Measurements from ENCODE around the gene EML6.

Gene EML6

DNA sequence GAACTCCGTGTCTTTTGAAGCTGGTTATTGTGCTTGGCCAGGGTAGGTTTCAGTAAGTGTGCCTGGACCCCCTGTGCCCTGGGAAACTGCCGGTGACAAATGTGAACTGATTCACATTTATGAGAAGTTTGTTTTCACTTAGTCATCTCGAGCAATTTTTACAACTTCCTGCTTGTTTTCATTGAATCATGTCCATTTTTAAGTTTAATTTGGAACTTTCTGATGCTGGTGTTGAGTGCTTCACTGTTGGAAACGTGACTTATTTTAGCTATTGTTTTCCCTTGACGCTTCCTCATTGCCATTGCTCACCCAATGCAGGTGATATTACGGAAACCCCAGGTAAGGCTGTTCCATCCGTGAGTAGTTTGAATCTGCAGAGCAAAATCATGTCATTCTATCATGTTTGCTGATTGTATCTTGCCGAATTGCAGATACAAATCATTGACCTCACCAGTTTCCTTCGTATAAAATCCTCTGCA, 229.6 kb downstream of the EML6 start:
- no peak for DNase-seq

DNA sequence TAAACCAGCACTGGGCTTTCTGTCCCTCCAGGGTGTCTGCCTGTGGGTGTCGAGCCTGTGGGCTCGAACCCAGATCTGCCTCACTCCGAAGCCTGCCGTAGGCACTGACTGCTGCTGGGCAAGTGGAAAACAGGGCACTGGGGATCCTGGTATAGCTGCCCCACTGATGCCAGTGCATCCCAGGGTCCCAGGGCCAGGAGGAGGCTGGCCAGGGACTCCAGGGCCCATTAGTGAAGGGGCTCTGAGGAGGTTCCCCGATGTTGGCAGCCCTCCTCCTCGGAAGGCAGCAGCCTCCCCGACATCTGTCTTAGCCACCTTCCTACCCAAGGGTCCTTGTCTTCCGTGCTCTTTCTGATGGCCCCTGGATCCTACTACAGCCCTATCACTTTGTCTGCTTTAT, 230.7 kb downstream of the EML6 start:
- DNase-seq = no peak

DNA sequence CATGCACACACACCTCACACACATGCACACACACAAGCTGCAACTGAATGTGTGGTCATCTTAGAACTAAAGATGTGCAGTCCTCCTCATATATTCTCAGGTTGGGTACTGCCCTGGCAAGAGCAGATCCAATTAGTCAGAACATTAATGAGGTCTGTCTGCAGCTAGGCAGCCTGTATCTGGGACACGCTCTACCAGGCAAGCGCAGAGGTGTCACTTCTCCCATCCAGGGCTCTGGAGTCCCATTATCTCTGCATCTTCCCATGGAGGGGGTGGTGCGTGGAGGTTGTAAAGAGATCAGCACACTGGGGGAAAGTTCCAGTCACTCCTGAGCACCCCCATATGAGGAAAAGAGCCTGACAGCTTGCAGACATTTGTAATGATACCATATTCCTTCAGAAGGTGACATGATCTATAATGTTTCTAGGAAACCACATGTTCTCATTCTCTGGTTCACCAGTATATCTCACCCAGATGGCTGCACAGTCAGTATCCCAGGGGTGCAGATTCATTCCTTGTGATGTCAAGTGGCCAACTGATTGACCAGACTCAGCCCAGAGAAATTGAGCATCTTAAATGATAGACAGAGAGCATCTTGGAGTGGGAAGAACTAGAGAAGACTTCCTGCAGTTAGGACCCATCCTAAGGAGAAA, 231.4 kb downstream of the EML6 start:
- no peak for DNase-seq

DNA sequence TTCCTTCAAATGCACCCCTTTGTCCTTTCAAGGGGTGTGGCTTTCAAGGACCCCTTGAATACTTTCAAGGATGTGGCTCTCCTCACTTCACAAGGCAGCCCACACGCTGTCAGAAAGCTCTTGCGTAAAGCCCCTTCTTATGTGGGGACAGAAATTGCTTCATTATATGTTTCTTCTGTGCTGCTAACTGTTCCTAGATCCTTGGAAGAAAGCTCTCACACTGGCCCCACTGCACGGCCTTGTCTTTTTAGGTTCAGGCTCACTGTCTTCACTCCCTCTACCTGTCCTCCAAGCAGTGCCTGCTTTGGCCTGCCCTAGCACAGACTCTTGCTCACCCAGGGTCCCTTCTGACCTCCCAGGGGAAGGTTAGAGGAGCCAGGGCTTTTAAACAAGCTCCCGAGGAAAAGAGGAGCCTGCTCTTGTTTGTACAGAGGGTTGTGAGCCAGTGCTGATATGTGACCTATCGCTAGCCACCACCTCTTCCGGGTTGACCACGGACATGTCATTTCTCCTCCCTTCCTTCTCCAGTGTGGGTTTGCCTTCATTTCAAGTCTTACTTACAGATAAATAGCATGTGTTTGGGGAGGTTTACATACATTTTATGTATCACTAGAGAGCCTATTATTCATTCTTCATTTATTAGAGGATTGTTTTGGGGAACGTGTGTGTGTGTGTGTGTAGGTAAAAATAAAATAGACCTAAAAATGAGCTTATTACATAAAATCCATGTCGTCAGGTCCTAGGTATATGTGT, 232.1 kb downstream of the EML6 start:
- DNase-seq = no peak

DNA sequence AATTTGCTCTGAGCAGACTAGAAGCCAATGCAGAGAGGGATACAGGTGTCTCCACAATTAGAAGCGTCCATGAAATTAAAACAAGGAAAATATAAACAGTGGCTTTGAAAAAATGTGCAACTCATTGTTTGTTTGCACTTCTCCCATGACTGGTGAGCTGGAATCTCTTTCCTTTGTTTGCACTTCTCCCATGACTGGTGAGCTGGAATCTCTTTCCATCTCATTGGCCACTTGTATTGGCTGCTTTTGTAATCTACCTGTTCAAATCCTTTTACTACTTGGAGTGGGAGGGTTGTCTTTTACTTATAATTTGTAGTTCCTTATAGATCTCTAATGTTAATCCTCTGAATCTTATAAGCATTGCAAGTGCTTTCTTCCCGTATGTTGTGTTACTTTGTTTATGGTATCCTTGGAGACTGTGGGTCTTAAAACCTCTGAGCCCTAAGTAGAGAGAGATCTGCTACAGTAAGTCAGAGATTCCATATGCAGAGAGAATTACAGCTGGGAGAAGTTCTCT, 232.7 kb downstream of the EML6 start:
- no peak for DNase-seq

- DNase-seq = no peak
Observed at GRCh38 chr2:54957321-54957999, 234.0 kb downstream of the EML6 start.

GRCh38 chr2:54958717-54959371, 235.4 kb downstream of the EML6 start:
- DNase-seq = no peak

- no peak for DNase-seq
Observed at GRCh38 chr2:54960164-54960563, 236.7 kb downstream of the EML6 start.

- no peak for DNase-seq
Observed at GRCh38 chr2:54962511-54962910, 239.0 kb downstream of the EML6 start.

DNA sequence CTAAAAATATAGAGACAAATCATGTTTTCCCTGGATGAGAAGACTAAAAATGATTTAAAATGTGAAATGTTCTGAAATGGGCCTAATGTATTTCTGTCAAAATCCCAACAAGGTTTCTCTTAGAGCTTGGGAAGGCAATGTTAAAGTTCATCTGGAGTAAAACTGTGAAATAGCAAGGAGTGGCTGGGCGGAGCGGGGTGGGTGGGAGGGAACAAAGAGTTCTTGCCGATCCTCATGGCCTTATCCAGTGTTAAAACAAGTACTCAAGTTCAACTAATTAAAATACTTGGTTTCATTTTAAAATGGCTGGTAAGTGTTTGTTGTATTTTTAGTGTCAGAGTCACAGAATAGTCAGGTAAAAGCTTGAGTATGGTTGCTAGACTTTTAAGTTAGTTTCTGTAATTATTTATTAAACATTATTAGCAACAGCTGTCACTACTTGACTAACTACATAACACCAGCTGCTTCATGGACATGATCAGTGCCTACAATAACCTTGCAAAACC, 239.5 kb downstream of the EML6 start:
- no peak for DNase-seq

DNA sequence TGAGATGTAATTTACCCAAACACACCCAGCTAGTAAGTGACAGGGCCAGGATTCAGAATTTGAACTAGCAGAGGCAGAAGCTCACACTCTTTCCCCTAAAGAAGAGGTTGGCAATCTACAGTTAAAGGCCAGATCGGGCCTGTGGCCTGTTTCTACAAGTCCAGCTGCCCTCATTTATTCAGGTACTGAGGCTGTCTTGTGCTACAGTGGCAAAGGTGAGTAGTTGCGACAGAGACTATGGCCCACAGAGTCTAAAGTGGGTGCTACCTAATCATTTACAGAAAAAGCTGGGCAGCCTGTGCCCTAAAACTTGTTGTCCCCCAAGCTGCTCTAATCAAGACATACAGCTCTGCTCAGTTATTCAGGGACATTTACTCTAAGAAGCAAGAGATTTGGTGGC, 240.0 kb downstream of the EML6 start:
- no peak for DNase-seq

- DNase-seq = no peak
Observed at GRCh38 chr2:54964271-54964670, 240.8 kb downstream of the EML6 start.

GRCh38 chr2:54964816-54965215, 241.4 kb downstream of the EML6 start:
- DNase-seq = no peak

DNA sequence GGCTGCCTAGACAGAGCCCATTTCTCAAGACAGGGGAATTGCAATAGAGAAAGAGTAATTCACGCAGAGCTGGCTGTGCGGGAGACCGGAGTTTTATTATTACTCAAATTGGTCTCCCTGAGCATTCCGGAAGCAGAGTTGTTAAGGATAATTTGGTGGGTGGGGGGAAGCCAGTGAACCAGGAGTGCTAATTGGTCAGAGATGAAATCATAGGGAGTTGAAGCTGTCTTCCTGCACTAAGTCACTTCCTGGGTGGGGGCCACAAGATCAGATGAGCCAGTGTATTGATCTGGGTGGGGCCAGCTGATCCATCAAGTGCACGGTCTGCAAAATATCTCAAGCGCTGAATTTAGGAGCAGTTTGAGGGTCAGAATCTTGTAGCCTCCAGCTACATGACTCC, 242.0 kb downstream of the EML6 start:
- DNase-seq = no peak

DNA sequence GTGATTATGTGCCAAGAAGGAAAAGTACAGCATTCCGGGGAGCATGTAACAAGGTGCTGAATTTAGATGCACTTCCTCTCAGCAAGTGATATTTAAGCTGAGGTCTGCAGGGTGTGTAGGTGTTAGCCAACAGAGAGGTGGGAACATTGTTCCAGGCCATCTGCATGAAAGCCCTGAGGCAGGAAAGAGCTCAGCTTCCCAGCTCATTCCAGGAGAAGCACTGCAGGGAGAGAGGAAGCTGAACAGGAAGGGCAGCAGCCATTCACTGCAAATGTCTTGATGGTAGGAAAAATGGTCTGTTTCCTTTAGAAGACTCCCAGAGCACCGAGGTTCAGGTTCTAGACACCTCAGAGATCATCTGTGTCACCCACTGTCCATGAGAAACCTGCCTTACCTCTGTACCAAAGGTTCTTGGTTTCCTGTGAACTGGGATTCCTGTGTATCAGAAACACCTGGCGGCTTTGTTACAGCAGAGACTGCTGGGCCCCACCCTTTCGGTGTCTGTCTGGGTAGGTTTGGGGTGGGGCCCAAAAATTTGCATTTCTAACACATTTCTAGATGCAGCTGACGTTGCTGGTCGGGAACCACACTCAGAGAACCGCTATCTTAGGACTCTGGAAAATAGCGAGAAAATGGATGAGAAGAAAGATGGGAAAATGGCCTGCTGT, 242.8 kb downstream of the EML6 start:
- DNase-seq = no peak

- DNase-seq = no peak
Observed at GRCh38 chr2:54966837-54967236, 243.4 kb downstream of the EML6 start.

GRCh38 chr2:54967269-54967668, 243.8 kb downstream of the EML6 start:
- DNase-seq = no peak

- DNase-seq = no peak
Observed at GRCh38 chr2:54967759-54968365, 244.4 kb downstream of the EML6 start.

DNA sequence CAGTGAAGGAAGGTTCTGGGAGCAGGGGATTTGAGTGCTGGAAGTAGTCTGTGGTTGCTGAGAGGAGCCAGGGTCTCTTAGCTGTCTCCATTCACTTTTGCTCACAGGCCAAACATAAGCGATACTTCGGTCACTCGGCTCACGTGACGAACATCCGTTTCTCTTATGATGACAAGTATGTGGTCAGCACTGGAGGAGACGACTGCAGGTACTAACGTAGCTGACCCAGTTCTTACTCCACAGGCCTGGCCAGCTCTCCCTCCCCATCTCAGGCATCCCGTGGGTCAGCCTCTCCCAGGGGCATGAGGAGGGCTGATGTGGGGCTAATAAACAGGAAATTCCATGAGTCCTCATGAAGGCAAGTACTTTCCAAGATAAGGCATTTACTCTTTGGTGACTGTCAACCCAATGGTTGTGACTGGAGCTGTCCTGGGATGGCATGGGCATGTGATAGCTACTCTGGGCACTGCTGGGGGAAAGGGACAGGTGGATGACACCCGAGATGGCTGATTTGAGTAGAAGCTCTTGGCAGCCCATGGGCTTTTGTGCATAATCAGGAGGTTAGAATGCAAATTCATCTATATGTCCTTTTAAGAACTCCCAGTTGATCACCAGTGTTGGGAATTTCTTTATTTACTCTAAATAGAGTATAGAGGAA, 245.2 kb downstream of the EML6 start:
- DNase-seq = no peak

GRCh38 chr2:54969295-54969939, 246.0 kb downstream of the EML6 start:
- DNase-seq = no peak

GRCh38 chr2:54969940-54970338, 246.5 kb downstream of the EML6 start:
- no peak for DNase-seq

Measured in CD4-positive, alpha-beta T cell treated with Interleukin-6 for 4 hours (primary cell).